ENCODE results near the gene DGKI. TPM values are rescaled to one million over a fixed set of nuclear protein-coding genes. Genes with fewer than 3 reads are reported as not detected.
A peak's percentile ranks its signal among the peaks of the same experiment; 100 is the strongest.

DGKI gene
- total and polyA plus RNA-seq, 9 of the 15 experiments (the other 6 are each of a cell fraction or from before 2014, with no cell fraction given): 0.11 to 0.54 (median 0.15) TPM; not detected in 5

DNA sequence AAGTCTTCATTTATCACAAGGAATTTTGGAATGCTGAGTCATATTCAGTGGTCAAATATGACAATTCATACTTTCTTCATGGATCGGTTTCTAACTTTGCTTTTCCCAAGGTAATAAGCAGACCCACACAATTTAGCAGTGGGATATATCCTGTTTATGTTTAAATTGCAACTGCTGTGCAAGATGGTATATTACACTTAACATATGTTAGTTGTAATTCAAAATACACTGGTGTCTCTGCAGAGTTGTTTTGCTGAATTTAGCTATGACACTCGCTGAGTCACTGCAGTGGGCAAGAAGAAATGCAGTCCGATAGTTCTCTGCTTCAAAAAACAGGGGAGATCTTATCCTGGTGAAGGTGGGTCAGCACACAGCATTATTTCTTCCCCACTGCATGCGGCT, 308.4 kb downstream of the DGKI start:
- Histone ChIP-seq H3K4me1 (replicated peaks in 1 of 2; ENCODE audit: control insufficient read depth in 2 of 2, insufficient read depth in 2 of 2, low read length in 2 of 2) (no peaks in the 10 kb centered on the region), H3K36me3 (ENCODE audit: control insufficient read depth, insufficient read depth, low read length) (no peaks in the 10 kb centered on the region), H3K27me3 (ENCODE audit: control insufficient read depth in 2 of 2, insufficient read depth in 2 of 2, low read length in 2 of 2) (no peaks in the 10 kb centered on the region), H3K9me3 (replicated peaks; ENCODE audit: control insufficient read depth, insufficient read depth, low read depth, low read length) (no peaks in the 10 kb centered on the region), H3K79me2 (ENCODE audit: control insufficient read depth, insufficient read depth, low read length) (no peaks in the 10 kb centered on the region), H4K20me1 (replicated peaks; ENCODE audit: control insufficient read depth, insufficient read depth, low read length) (no peaks in the 10 kb centered on the region), H3K27ac (ENCODE audit: extremely low read depth, low read depth, low read length) (no peak overlapping the region), H3K9ac (ENCODE audit: insufficient read depth in 1 of 2, low read depth in 2 of 2, low read length in 2 of 2) (no peak overlapping the region), H3K4me3 (no peak overlapping the region), H3K9me1 (ENCODE audit: control insufficient read depth, insufficient read depth, low read length) (no peaks in the 10 kb centered on the region), H3K4me2 (ENCODE audit: insufficient read depth, low read length) (no peak overlapping the region), H2AFZ (ENCODE audit: low read depth, low read length) (no peak overlapping the region)
- in situ Hi-C loops (cut with MboI) (no loop called here), intact Hi-C loops (cut with micrococcal nuclease) (no loop called here)
- DNase-seq (ENCODE audit: extremely low read depth in 1 of 4, low spot score in 3 of 4) (peak in 1 of 4 experiments; percentile 14), FAIRE-seq (no peak), ATAC-seq (no peak)
- ChIA-PET POLR2A (interaction anchor here (1.2 kb wide), 1 partner anchor 8 kb away, joined by 3 read pairs; no protein-coding TSS in a partner anchor), CTCF (ENCODE audit: low intra/inter-chr PET ratio) (no interaction called here)
- TF ChIP-seq MAFG (tag; conservative IDR thresholded peaks at IDR 0.05): peak; percentile 64
- peak; percentile 5; the same call in 1 of the 2 replicates for TF ChIP-seq NFE2 (IDR thresholded peaks at IDR 0.05; ENCODE audit: low read depth)
- TF ChIP-seq ZNF316 (IDR thresholded peaks at IDR 0.05): peak; percentile 64
- TF ChIP-seq C11orf30 (IDR thresholded peaks at IDR 0.05; ENCODE audit: low read depth): 0 out of 2 replicates have a peak, but pooled peaks have one; percentile 10
- TF ChIP-seq ZNF408 (CRISPR knock-in tag; IDR thresholded peaks at IDR 0.05; ENCODE audit: low read depth): no peak
- TF ChIP-seq ZBTB49 (CRISPR knock-in tag; IDR thresholded peaks at IDR 0.05; ENCODE audit: borderline replicate concordance): no peak
- BruUV-seq (replicated peaks): no TSS peak
- 0% methylated on average over 4 of the region's 4 CpGs for WGBS (ENCODE audit: insufficient coverage, low coverage, missing lambda C conversion rate)
